HG02798 (cell line): ENCODE measurements around the gene EDARADD.
"Not testable (repeated sequence)": the region's sequence is repeated elsewhere in the genome, so short reads cannot be mapped to it uniquely, and the experiment has no call there.

Source experiments
- ATAC-seq: cut with Tn5 transposase; IDR thresholded peaks from one replicate; pipeline ENCODE4 v1.9.1; 2021; ENCODE audit warnings: mild to moderate bottlenecking; ENCODE audit not compliant: unreplicated experiment, poor library complexity

EDARADD gene

GRCh38 chr1:236393681-236394481, at the start of gene EDARADD:
Gene EDARADD, plus strand, starts transcription at chr1:236394286. Its CDS starts 159 bp downstream, at chr1:236394445.
- ATAC-seq = no peak

- ATAC-seq = no peak
Observed at GRCh38 chr1:236345728-236346127, 48.4 kb upstream of the EDARADD start.

GRCh38 chr1:236348071-236348470, 46.0 kb upstream of the EDARADD start:
- ATAC-seq = no peak

GRCh38 chr1:236350308-236350707, 43.8 kb upstream of the EDARADD start:
- no peak for ATAC-seq

GRCh38 chr1:236351875-236352573, 42.1 kb upstream of the EDARADD start:
- no peak for ATAC-seq

- not testable (repeated sequence) for ATAC-seq
Observed at GRCh38 chr1:236352747-236353146, 41.3 kb upstream of the EDARADD start.

- ATAC-seq = no peak
Observed at GRCh38 chr1:236353813-236354212, 40.3 kb upstream of the EDARADD start.

- ATAC-seq = no peak
Observed at GRCh38 chr1:236354330-236355147, 39.5 kb upstream of the EDARADD start.

GRCh38 chr1:236356141-236356540, 37.9 kb upstream of the EDARADD start:
- ATAC-seq = no peak

- ATAC-seq = no peak
Observed at GRCh38 chr1:236361909-236362590, 32.0 kb upstream of the EDARADD start.

GRCh38 chr1:236363237-236363636, 30.8 kb upstream of the EDARADD start:
- no peak for ATAC-seq

- no peak for ATAC-seq
Observed at GRCh38 chr1:236365999-236366570, 28.0 kb upstream of the EDARADD start.

- ATAC-seq = not testable (repeated sequence)
Observed at GRCh38 chr1:236366681-236367080, 27.4 kb upstream of the EDARADD start.

- no peak for ATAC-seq
Observed at GRCh38 chr1:236370420-236370819, 23.7 kb upstream of the EDARADD start.

- ATAC-seq = no peak
Observed at GRCh38 chr1:236371083-236371482, 23.0 kb upstream of the EDARADD start.

- no peak for ATAC-seq
Observed at GRCh38 chr1:236377832-236378535, 16.1 kb upstream of the EDARADD start.

GRCh38 chr1:236381565-236382158, 12.4 kb upstream of the EDARADD start:
- ATAC-seq = no peak

- no peak for ATAC-seq
Observed at GRCh38 chr1:236388332-236388731, 5.8 kb upstream of the EDARADD start.

- no peak for ATAC-seq
Observed at GRCh38 chr1:236389253-236389652, 4.8 kb upstream of the EDARADD start.
